Chondrocyte (in vitro differentiated cells): ENCODE measurements around the gene NEMP2. TPM values are rescaled to one million over a fixed set of nuclear protein-coding genes. Genes with fewer than 3 reads are reported as not detected.

ENCODE experiments used
- DNase-seq: peaks from one replicate; pipeline ENCODE4 v3.0.0; 2021; ENCODE audit warnings: mixed read lengths, low spot score
- H3K27ac Mint-ChIP-seq: one replicate; pipeline ENCODE4 v1.8.0; 2021; ENCODE audit warnings: mild to moderate bottlenecking, moderate library complexity, mixed read lengths; ENCODE audit not compliant: unreplicated experiment
- H3K27me3 Mint-ChIP-seq: 2 replicates; pipeline ENCODE4 v1.8.0; 2021; ENCODE audit warnings: low read depth, mixed read lengths
- H3K36me3 Mint-ChIP-seq: 2 replicates; pipeline ENCODE4 v1.8.0; 2021; ENCODE audit warnings: low read depth, mixed read lengths
- H3K4me1 Mint-ChIP-seq: 2 replicates; pipeline ENCODE4 v1.8.0; 2021; ENCODE audit warnings: low read depth, mild to moderate bottlenecking, mixed read lengths
- H3K4me3 Mint-ChIP-seq: one replicate; pipeline ENCODE4 v1.8.0; 2021; ENCODE audit warnings: mild to moderate bottlenecking, moderate library complexity, mixed read lengths; ENCODE audit not compliant: unreplicated experiment
- H3K9me3 Mint-ChIP-seq: 2 replicates; pipeline ENCODE4 v1.8.0; 2021; ENCODE audit warnings: low read depth, mixed read lengths
- total RNA-seq: library from RNA; stranded (reverse); gene quantifications from 3 replicates; pipeline ENCODE4 v1.2.1, GENCODE V29; 2021
- TF ChIP-seq, protein P1 (sequence below): fragments of 200-600 bp; sonication (generic); IDR thresholded peaks from 2 replicates; pipeline ENCODE4 v1.5.0; 2021; ENCODE audit warnings: antibody characterized with exemption, mild to moderate bottlenecking, moderate library complexity

The NEMP2 gene
- total RNA-seq, 1 donor from 2014 or later: 8.9 TPM

DNA sequence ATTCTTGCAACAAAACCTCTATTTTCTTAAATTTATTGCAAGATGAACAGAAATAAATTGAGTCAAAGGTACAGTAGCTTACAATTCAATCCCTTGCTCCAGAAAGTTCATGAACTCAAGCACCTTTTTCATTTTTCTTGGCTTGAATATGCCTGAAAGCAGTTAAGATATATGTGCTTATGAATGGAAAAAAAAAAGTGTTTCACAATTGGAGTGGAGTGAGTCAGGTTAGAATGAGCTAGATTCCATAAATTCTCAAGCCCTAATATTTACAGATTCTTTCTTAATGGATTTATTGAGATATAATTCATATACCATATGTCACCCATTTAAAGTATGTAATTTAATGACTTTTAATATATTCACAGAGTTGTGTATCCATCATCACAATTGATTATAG is 39.6 kb upstream of the NEMP2 start:
- no peaks in the 10 kb centered on the region for H3K36me3 Mint-ChIP-seq
- TF ChIP-seq, protein P1, sequence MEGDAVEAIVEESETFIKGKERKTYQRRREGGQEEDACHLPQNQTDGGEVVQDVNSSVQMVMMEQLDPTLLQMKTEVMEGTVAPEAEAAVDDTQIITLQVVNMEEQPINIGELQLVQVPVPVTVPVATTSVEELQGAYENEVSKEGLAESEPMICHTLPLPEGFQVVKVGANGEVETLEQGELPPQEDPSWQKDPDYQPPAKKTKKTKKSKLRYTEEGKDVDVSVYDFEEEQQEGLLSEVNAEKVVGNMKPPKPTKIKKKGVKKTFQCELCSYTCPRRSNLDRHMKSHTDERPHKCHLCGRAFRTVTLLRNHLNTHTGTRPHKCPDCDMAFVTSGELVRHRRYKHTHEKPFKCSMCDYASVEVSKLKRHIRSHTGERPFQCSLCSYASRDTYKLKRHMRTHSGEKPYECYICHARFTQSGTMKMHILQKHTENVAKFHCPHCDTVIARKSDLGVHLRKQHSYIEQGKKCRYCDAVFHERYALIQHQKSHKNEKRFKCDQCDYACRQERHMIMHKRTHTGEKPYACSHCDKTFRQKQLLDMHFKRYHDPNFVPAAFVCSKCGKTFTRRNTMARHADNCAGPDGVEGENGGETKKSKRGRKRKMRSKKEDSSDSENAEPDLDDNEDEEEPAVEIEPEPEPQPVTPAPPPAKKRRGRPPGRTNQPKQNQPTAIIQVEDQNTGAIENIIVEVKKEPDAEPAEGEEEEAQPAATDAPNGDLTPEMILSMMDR: no peak
- H3K4me1 Mint-ChIP-seq: peaks cover 39% of the 10 kb centered on the region
- no peaks in the 10 kb centered on the region for H3K9me3 Mint-ChIP-seq
- no peak overlapping the region for H3K4me3 Mint-ChIP-seq
- no peak for DNase-seq
- H3K27me3 Mint-ChIP-seq: no peaks in the 10 kb centered on the region
- H3K27ac Mint-ChIP-seq: no peak overlapping the region

DNA sequence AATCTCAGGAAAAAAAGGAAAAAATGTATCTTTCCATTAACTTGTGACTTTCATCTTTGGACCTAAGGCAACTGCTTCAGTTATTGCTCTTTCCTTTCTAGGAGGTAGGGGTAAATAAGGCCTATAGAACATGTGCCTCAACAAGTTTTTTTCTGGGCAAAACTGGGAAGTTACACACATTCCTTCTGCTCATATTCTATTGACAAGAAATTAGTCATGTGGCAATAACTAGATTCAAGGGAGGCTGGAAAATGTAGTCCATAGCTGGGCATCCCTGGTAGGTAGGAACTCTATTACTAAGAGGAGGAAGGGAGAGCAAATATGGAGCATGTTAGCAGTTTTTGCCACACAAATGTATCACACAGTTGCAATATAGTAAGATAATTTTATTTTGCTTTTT is 37.7 kb upstream of the NEMP2 start:
- Mint-ChIP-seq H3K27me3 (no peaks in the 10 kb centered on the region), H3K27ac (no peak overlapping the region), H3K9me3 (peaks cover 8% of the 10 kb centered on the region), H3K4me1 (peaks cover 24% of the 10 kb centered on the region), H3K4me3 (no peak overlapping the region), H3K36me3 (peaks cover 6% of the 10 kb centered on the region)
- TF ChIP-seq, protein P1: no peak
- no peak for DNase-seq

DNA sequence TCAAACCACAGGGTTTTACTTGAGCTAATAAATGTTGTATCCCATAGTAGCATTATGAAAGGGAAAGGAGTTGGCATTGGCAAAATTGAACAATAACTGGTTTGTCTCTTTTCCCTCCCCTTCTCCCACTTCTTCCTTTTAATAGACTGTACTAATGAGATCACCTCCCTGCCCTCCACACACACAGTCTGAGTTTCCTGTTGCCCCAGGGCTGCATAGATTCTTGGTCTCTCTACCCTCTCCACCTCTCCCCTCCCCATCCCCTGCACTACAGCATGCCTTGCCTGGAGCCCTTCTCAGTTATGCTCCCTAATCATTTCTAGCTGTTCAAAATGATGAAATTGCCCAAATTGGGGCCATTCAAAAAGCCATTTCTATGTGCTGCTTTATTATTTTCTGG is 37.2 kb upstream of the NEMP2 start:
- H3K36me3 Mint-ChIP-seq: peaks cover 8% of the 10 kb centered on the region
- H3K9me3 Mint-ChIP-seq: peaks cover 14% of the 10 kb centered on the region
- H3K4me1 Mint-ChIP-seq: peaks cover 20% of the 10 kb centered on the region
- DNase-seq: no peak
- TF ChIP-seq, protein P1: no peak
- H3K27ac Mint-ChIP-seq: peak overlapping the region; percentile 51
- H3K4me3 Mint-ChIP-seq: no peak overlapping the region
- H3K27me3 Mint-ChIP-seq: no peaks in the 10 kb centered on the region

DNA sequence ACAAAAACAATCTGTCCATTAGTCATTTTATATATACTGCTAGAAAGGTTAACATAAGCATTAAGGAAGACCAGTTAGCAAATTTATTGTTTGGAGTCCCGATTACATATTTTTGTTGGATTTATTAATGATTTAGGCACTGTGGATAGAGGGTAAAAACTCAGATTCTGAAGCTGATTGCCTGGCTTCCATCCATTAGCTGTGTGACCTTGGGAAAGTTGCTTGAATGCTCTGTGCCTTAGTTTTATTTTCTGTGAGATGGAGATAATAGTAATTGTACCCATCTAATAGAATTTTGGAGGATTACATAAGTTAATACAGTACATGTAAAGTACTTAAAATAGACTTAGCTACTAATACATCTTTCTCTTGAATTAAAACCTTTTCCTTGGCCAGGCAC is 36.3 kb upstream of the NEMP2 start:
- no peak overlapping the region for H3K27ac Mint-ChIP-seq
- H3K36me3 Mint-ChIP-seq: peaks cover 8% of the 10 kb centered on the region

DNA sequence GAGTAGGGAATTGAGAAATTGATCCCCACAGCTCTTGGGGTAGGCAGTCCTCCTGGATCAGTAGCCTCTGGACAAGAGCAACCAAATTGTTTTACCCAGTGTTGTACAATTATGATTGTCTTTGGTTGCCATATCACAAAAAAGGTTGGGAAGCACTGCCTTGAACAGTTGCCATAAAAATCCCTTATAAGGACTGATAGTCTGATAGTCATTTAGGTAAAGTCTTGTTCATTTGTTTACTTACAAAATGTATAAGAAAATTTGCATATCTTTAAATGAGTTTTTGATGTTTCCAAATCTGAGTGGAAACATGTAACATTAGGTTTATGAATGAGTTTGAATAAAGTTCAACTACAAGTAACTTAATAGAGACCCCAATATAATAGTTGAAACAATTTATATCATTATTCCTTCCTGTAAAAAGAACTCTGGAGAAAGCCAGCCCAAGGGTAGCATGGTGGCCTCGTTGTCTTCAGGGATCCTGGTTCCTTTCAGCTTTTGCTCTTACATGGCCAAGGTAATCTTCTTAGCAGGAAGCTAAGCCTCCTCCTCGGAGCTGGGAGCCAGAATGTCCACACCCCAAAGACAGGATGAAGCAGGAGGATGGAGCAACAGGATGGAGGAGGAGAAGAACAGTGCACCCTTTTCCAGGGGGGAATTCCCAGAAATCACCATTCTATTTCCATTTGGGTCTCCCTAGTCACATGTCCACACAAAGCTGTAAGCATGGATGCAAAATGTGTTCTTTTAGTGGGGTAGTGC is 35.7 kb upstream of the NEMP2 start:
- DNase-seq: no peak
- Mint-ChIP-seq H3K27me3 (no peaks in the 10 kb centered on the region), H3K27ac (no peak overlapping the region), H3K4me3 (no peak overlapping the region), H3K9me3 (peaks cover 14% of the 10 kb centered on the region), H3K36me3 (peaks cover 8% of the 10 kb centered on the region), H3K4me1 (peaks cover 20% of the 10 kb centered on the region)
- TF ChIP-seq, protein P1: no peak

More for the DNA sequence above, 36.3 kb upstream of the NEMP2 start:
- Mint-ChIP-seq H3K27me3 (no peaks in the 10 kb centered on the region), H3K9me3 (peaks cover 14% of the 10 kb centered on the region), H3K4me3 (no peak overlapping the region), H3K4me1 (peaks cover 20% of the 10 kb centered on the region)
- TF ChIP-seq, protein P1: no peak
- no peak for DNase-seq
